ENCODE measurements around the gene CHIC2. TPM values are rescaled to one million over a fixed set of nuclear protein-coding genes. Genes with fewer than 3 reads are reported as not detected.
A peak's percentile ranks its signal among the peaks of the same experiment; 100 is the strongest.

Gene CHIC2
- polyA plus RNA-seq, 10 donors, result 14.8 to 25.1 (median 21.4) TPM

- no peak for DNase-seq
Observed at GRCh38 chr4:54011201-54011600, 53.2 kb downstream of the CHIC2 start.

GRCh38 chr4:54006755-54007154 lies 57.6 kb downstream of the CHIC2 start:
- DNase-seq, result no peak

- DNase-seq, result no peak
Observed at GRCh38 chr4:54005475-54005874, 58.9 kb downstream of the CHIC2 start.

GRCh38 chr4:54004463-54004862 lies 59.9 kb downstream of the CHIC2 start:
- DNase-seq, result no peak

- peak in 1 of 3 donors; percentile 29 for DNase-seq
Observed at GRCh38 chr4:54001668-54002365, 62.6 kb downstream of the CHIC2 start.

- no peak for DNase-seq
Observed at GRCh38 chr4:53997898-53998297, 66.5 kb downstream of the CHIC2 start.

- DNase-seq, result no peak
Observed at GRCh38 chr4:53994382-53995102, 69.9 kb downstream of the CHIC2 start.

GRCh38 chr4:53992785-53993184 lies 71.6 kb downstream of the CHIC2 start:
- DNase-seq, result no peak

GRCh38 chr4:53991821-53992220 lies 72.6 kb downstream of the CHIC2 start:
- no peak for DNase-seq

GRCh38 chr4:53990641-53991040 lies 73.8 kb downstream of the CHIC2 start:
- no peak for DNase-seq

- DNase-seq, result peak in 1 of 3 donors; percentile 24
Observed at GRCh38 chr4:53987761-53988171, 76.6 kb downstream of the CHIC2 start.

GRCh38 chr4:53986062-53986461 lies 78.3 kb downstream of the CHIC2 start:
- DNase-seq, result no peak

- DNase-seq, result no peak
Observed at GRCh38 chr4:53981567-53981966, 82.8 kb downstream of the CHIC2 start.

GRCh38 chr4:53981066-53981465 lies 83.3 kb downstream of the CHIC2 start:
- DNase-seq, result no peak

GRCh38 chr4:53974561-53974960 lies 89.8 kb downstream of the CHIC2 start:
- peak in 1 of 3 donors; percentile 11 for DNase-seq

GRCh38 chr4:53967986-53968385 lies 96.4 kb downstream of the CHIC2 start:
- DNase-seq, result no peak

- no peak for DNase-seq
Observed at GRCh38 chr4:53963781-53964180, 100.6 kb downstream of the CHIC2 start.

GRCh38 chr4:53963336-53963735 lies 101.1 kb downstream of the CHIC2 start:
- DNase-seq, result no peak

GRCh38 chr4:53962516-53963225 lies 101.7 kb downstream of the CHIC2 start:
- peak in 1 of 3 donors; percentile 83 for DNase-seq

GRCh38 chr4:53961351-53961750 lies 103.1 kb downstream of the CHIC2 start:
- no peak for DNase-seq

- no peak for DNase-seq
Observed at GRCh38 chr4:53960843-53961242, 103.6 kb downstream of the CHIC2 start.

All from muscle of back (tissue), 11 donors.